Stomach (tissue), 4 donors: Measurements from ENCODE around the gene UXS1.

ENCODE experiments used
- POLR2A ChIP-seq, 4 donors: fragments of 450-650 bp; IDR thresholded peaks; one replicate each; pipeline ENCODE4 v1.6.1; 2016; ENCODE audit warnings: antibody characterized with exemption in 4 of 4, control low read depth in 2 of 4, mild to moderate bottlenecking in 1 of 4, moderate library complexity in 1 of 4
- TF ChIP-seq, protein P1 (sequence below), 7 experiments: fragments of 450-650 bp in 4 of 7; fragments of 200-600 bp in 3 of 7; sonication (generic) in 3 of 7; IDR thresholded peaks; one replicate each; pipeline ENCODE4 v1.5.1; 2016 to 2019; ENCODE audit warnings: antibody characterized with exemption in 7 of 7, control low read depth in 2 of 7, mild to moderate bottlenecking in 1 of 7

- TF ChIP-seq, protein P1, sequence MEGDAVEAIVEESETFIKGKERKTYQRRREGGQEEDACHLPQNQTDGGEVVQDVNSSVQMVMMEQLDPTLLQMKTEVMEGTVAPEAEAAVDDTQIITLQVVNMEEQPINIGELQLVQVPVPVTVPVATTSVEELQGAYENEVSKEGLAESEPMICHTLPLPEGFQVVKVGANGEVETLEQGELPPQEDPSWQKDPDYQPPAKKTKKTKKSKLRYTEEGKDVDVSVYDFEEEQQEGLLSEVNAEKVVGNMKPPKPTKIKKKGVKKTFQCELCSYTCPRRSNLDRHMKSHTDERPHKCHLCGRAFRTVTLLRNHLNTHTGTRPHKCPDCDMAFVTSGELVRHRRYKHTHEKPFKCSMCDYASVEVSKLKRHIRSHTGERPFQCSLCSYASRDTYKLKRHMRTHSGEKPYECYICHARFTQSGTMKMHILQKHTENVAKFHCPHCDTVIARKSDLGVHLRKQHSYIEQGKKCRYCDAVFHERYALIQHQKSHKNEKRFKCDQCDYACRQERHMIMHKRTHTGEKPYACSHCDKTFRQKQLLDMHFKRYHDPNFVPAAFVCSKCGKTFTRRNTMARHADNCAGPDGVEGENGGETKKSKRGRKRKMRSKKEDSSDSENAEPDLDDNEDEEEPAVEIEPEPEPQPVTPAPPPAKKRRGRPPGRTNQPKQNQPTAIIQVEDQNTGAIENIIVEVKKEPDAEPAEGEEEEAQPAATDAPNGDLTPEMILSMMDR (IDR thresholded peaks at IDR 0.05): no peak
- TF ChIP-seq POLR2A (IDR thresholded peaks at IDR 0.05): no peak
Measured at GRCh38 chr2:106158871-106159270, 35.2 kb downstream of the UXS1 start.
